GM13976 (cell line): Measurements from ENCODE around the gene PCSK2.

Source experiments
- DNase-seq: peaks from one replicate; pipeline ENCODE4 v3.0.0; 2012; ENCODE audit warnings: low spot score
- in situ Hi-C: fragments of 300-500 bp; cut with MboI; formaldehyde crosslinking; loops from one replicate; pipeline ENCODE4 v1.12.0; 2022; ENCODE audit warnings: low sequenced_read_pairs, mixed read lengths, inconsistent platforms; ENCODE audit not compliant: unreplicated experiment
- TF ChIP-seq, protein P1 (sequence below): IDR thresholded peaks from 2 replicates; pipeline ENCODE4 v1.5.1; 2012; ENCODE audit warnings: borderline replicate concordance, mild to moderate bottlenecking; ENCODE audit not compliant: insufficient read depth; ENCODE audit errors: extremely low read depth, missing control alignments, control extremely low read depth

PCSK2 gene

DNA sequence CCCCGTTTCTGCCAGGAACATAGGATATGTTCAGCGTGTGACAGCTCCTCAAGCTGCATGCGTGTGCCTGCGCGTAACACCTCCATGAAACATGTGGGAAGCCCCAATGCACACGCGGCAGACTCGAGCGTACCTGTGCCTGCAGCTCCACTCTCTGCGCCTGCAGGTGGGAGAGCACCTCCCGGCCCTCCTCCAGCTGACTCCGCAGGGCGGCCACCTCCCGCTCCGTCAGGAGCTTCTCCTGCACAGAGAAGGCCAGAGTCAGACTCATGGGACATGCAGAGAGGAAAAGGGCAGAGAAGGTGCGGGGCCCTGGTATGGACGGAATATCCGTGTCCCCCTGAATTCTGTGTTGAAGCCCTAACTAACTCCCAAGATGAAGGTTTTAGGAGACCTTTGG, 281.9 kb downstream of the PCSK2 start:
- TF ChIP-seq, protein P1, sequence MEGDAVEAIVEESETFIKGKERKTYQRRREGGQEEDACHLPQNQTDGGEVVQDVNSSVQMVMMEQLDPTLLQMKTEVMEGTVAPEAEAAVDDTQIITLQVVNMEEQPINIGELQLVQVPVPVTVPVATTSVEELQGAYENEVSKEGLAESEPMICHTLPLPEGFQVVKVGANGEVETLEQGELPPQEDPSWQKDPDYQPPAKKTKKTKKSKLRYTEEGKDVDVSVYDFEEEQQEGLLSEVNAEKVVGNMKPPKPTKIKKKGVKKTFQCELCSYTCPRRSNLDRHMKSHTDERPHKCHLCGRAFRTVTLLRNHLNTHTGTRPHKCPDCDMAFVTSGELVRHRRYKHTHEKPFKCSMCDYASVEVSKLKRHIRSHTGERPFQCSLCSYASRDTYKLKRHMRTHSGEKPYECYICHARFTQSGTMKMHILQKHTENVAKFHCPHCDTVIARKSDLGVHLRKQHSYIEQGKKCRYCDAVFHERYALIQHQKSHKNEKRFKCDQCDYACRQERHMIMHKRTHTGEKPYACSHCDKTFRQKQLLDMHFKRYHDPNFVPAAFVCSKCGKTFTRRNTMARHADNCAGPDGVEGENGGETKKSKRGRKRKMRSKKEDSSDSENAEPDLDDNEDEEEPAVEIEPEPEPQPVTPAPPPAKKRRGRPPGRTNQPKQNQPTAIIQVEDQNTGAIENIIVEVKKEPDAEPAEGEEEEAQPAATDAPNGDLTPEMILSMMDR: no peak
- no peak for DNase-seq
- in situ Hi-C loops: loop anchor here (25.0 kb wide), 1 partner anchor 754 kb away; no protein-coding TSS in a partner anchor

DNA sequence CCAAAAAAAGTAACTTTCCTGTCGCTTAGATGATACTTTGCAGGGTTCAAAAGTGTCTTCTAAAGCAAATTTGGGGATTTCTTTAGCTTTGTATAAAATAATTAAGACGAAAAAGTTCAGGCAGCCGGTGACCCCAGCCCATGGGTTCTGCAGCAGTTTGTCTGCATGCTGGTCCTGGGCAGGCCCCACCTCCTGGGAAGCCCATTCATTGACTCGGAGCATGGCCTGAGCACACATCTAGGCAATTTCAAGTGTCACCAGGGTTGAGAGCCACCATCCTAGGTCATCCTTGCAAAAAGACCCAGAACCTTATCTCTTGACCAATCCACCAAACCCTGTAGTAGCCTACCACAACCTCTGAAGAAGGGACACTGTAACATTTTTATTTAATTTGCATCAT, 283.7 kb downstream of the PCSK2 start:
- DNase-seq: no peak
- in situ Hi-C loops: loop anchor here (25.0 kb wide), 1 partner anchor 752 kb away; no protein-coding TSS in a partner anchor
- TF ChIP-seq, protein P1: no peak

DNA sequence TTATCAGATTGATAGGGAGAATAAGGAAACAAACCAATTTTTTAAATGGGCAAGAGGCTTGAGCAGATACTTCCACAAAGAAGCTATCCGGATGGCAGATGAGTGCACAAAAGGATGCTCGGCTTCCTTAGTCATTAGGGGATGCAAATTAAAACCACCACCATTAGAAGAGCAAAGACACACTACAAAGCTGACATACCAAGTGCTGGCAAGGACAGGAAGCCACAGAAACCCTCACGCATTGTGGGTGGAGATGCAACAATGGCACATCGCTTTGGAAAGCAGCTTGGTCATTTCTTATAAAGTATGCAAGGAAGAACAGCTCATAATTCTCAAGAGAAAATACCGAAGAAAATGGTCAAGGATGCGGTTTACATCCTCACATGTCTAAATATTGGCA, 284.6 kb downstream of the PCSK2 start:
- DNase-seq: no peak
- in situ Hi-C loops: loop anchor here (25.0 kb wide), 1 partner anchor 751 kb away; no protein-coding TSS in a partner anchor
- TF ChIP-seq, protein P1: no peak

DNA sequence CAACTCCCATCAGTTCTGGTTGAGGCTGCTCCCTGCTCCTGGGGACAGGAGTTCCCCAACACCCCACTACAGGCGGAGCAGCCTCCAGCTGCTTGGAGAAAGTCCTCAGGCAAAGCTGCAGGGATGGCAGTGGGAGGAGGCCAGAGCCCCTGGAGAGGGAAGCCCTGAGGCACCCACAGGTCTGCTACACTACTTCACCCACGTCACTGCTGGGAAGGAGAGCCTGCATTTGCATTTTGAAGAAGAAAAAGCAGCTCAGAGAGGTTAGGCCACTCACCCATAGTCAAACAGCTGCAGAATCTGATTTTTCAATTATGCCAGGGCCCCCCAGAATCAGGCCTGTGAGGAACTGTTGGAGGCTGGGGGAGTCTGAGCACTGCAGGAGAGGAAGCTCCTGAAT, 287.1 kb downstream of the PCSK2 start:
- no peak for DNase-seq
- TF ChIP-seq, protein P1: no peak
- in situ Hi-C loops: loop anchor here (25.0 kb wide), 1 partner anchor 748 kb away; no protein-coding TSS in a partner anchor

DNA sequence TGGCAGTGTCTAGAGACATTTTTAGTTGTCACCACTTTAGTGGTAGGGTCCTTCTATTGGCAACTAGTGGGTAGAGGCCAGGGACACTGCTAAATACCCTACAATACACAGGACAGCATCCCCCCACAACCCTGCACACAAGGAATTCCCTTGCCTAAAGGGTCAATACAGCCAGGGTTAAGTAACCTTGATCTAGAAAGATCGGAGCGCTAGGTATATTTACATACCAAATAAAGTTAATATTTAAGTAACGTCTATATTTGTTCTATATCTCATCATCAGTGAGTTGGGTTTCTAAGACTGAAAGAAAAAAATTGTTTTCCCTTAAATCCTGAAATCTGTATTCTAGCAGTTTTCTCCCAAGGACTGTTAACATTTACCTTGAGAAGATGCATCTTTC, 288.2 kb downstream of the PCSK2 start:
- DNase-seq: no peak
- TF ChIP-seq, protein P1: no peak
- in situ Hi-C loops: loop anchor here (25.0 kb wide), 1 partner anchor 747 kb away; no protein-coding TSS in a partner anchor

DNA sequence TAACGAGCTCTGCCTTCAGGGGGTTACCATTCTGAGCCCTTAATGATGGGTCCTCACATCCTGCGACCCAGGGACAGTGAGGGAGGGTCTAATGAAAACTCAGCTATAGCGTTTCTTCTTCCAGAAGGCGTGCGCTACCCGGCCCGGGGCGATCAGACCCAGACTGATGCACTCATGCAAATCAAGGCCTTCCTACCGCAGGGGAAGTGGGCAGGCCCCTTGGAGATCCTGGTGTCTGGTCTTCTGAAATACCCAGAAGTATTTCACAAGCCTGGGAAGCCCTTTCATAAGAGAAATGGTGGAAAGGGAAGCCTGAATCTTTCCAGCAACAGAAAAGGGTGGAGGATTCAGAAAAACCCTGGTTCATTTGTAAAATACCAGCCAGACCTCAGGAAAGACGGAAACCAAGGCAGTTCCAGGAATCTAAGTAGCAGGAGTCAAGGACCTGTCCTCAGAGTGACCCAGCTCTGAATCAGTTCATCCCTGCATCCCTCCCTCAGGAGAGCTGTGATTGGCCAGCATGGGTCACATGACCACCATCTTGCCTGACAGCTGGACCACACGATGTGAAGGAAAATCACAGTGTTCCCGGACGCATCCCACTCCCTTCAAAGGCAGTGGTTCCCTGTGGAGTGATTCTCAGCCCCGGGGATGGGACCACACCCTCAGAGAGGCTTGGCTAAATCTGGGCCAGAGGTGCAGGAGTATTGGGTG, 291.7 kb downstream of the PCSK2 start:
- in situ Hi-C loops: loop anchor here (25.0 kb wide), 1 partner anchor 744 kb away; no protein-coding TSS in a partner anchor
- TF ChIP-seq, protein P1: no peak
- DNase-seq: no peak
